HG02938 (cell line): Measurements from ENCODE around the gene SLC6A20.
"Not testable (repeated sequence)": the region's sequence is repeated elsewhere in the genome, so short reads cannot be mapped to it uniquely, and the experiment has no call there.

Source experiments
- ATAC-seq: cut with Tn5 transposase; IDR thresholded peaks from one replicate; pipeline ENCODE4 v1.9.1; 2021; ENCODE audit warnings: mild to moderate bottlenecking, moderate library complexity; ENCODE audit not compliant: unreplicated experiment

Gene SLC6A20

GRCh38 chr3:45760878-45761711 is 35.2 kb downstream of the SLC6A20 start:
- no peak for ATAC-seq

- no peak for ATAC-seq
These were observed 36.5 kb downstream of the SLC6A20 start for GRCh38 chr3:45759851-45760250.

DNA sequence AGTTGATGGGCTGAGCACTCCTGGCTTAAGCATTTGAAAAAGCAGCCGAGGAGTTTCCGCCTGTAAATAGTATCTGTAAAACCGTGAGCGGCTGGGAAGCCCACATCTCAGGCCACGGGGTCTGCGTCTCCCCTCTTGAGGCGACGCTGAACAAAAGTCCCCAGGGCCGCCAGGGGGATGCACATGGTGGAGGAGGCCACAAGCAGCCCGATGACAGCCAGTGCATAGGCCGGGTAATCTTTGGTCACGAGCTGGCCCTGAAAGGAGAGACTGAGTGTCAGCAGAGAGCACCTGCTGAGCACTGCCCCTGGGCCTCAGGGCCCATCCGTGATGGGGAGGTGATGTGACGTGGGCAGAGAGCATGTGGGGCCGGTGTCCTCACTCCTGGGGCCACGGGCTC is 37.5 kb downstream of the SLC6A20 start:
- no peak for ATAC-seq

- ATAC-seq, result not testable (repeated sequence)
These were observed 39.2 kb downstream of the SLC6A20 start for GRCh38 chr3:45757141-45757540.

- no peak for ATAC-seq
These were observed 40.3 kb downstream of the SLC6A20 start for GRCh38 chr3:45756055-45756454.

DNA sequence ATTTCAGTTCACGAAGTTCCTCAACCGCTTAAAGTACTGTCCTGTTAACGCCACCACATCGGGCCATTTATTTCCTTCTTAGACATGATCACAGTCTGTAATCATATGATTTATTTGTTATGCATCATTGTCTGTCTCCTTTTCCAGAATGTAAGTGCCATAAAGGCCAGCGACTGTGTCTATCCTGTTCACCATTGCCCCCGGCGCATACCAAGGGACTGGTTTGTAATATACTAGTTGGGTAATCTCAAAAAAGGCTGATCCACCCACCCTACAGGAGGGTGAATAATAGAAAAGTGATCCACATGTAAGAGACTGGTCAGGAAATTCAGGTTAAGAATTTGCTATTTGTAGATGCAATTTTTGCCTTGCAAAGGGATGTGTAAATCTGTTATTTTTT is 41.9 kb downstream of the SLC6A20 start:
- no peak for ATAC-seq

DNA sequence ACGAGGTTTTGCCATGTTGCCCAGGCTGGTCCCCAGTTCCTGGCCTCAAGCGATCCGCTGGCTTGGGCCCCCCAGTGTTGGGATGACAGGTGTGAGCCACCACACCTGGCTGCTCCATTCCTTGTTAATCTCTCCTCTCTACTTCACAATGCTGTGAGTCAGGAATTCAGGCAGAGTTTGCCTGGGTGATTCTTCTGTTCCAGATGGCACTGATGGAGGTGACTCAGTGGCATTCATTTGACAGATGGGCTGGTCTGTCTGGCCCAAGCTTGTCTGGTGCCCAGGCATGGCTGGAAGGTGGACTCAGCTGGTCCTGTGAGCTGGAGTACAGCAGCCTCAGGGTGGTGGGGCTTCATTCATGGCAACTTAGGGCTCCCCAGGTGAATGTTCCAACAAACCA is 43.2 kb downstream of the SLC6A20 start:
- no peak for ATAC-seq

- no peak for ATAC-seq
These were observed 44.6 kb downstream of the SLC6A20 start for GRCh38 chr3:45751537-45752242.

DNA sequence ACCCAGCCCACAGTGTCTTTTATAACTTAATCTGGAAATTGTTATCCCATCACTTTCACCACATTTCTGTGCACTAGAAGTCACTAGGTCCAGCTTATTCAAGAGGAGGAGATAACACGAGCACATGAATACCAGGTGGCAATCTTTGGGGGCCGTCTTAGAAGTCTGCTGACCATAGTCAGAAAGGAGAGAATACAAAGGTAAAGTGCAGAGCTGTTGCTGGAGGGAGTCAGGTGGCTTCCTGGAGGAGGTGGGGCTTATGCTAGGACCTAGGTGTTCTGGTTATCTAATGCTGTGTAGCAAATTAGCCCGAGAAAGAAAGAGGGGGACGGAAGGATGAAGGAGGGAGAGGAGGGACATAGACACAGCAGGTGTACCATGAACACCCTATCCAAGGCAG is 46.5 kb downstream of the SLC6A20 start:
- ATAC-seq, result no peak

- not testable (repeated sequence) for ATAC-seq
These were observed 47.2 kb downstream of the SLC6A20 start for GRCh38 chr3:45749036-45749600.

DNA sequence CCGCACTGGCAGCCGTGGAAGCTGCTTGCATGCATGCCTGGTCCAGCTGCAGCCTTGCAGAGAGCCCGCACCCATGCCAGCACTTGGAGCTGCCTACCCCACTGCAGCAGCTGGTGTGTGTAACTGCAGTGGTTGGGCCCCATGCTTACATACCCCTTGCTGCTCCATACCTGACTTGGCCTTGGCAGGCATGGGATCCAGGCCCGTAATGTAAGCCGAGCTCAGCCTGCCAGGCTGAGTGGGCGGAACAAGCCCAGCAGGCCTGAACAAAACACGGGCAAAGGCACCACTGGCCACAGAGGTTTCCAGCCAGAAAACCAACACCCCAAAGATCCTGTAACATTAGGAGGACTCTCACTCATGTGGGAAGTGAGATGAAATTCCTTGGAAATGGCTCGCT is 48.3 kb downstream of the SLC6A20 start:
- no peak for ATAC-seq

DNA sequence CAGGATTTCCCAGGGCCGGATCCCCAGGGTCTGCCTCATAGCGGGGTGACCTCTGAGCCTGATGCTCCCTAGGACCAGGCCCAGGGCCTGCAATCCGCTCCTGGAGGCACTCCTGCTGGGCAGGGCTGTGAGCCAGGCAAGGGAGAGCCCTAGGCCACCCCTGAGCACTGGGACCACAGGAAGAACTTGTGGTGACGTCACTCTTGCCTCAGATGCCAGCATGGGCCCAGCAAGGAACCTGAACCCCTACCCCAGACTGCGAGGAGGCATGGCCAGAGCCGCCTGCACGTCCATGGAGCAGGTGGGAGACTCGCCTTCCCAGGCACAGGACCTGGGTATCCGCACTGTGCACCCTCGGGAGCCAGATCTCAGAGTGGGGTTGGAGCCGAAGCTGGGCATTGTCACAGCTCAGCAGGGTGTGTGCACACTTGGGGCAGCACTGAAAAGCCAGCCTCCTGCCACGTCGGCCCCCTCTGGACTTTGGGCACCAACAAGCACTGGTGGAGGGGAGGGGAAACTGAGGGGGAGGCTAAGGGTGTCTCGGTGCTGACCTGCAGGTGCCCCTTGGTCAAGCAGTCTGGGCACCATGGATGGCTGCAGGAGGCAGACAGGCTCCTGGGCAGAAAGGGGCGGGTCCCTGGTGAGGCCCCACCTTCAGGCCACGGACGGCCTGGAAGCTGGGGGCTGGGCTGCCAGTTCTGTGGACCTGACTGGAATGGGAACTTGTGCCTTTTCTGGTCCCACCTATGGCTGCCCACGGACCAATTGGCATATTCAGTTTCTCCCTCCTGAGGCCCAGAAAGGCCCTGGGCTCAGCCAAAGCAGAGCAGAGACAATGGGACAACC is 49.3 kb downstream of the SLC6A20 start:
- no peak for ATAC-seq

DNA sequence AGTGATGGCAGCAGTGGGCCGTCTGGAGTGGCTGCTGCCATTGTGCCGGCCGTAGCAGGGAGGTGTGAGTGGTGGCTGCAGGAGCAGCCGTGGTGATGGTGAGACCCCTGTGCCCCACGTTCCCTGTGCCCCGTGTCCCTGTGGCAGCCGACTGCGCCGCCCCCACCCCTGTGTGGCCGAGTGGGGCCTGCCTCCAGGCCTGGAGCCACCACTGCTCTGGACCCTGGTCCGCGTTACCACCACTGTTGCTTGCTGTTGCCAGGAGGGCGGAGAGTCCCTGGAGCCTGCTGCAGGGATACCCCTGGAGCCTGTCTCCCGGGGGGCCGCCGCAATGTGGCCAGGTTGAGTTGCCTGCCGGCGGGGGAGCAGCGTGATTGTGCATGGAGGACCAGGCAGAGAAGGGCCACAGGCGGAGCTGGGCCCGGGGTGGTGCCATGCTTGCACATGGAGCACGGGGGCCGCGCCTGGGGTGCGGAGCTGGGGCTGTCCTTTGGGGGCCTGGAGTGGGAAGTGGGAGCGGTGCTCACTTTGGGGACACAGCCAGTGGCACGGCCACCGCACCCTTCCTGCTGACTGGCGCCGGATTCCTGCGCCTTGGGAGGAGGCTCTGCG is 50.1 kb downstream of the SLC6A20 start:
- ATAC-seq, result no peak

GRCh38 chr3:45742461-45743089 is 53.8 kb downstream of the SLC6A20 start:
- no peak for ATAC-seq

DNA sequence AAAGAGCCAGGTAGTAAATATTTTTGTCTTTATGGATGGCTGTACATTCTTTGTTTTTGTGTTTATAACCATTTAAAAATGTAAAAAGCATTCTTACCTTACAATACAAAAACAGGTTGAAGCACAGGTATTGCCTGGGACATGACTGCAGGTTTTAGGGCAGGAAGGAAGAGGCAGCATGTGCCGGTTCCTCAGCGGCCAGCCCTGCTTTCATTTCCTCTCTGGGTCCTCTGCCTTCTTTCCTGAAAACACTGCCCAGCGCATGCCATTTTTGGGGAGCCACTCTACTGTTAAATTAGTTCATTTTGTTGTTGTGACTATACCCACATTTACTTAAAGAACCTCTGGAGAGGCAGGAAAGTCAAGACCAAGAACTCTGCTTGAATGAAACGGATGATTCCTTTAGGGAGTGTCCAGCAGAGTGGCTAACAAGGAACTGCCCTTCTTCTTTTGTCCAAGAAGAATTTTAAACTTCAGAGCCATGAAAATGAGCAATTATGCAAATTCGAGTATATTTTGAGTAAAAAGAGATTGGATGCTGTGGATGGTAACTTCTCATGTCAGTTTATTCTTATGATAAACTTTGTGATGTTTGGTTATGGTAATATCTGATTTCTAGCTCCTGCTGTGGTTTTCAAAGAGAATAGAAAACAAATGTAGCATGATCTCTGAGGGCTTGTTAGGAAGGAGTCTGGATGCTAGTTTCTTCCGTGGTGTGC is 54.4 kb downstream of the SLC6A20 start:
- no peak for ATAC-seq

DNA sequence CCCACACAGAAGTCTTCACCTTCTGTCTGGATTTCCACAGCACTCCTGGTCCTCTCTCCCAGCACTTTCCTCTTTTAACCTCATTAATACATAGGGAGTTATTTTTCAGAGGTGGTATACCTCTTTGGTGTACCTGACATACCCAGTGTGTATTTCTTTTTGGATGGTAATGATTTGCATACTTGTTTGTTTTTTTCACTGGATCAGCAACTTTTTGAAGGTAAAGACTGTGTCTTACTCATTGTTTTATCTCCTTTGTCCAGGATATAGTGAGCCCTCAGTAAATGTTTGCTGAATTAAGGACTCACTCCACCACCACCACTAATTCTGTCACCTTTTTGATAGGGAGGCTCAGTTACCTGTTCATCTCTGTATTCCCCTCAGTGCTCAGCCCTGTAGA is 55.1 kb downstream of the SLC6A20 start:
- ATAC-seq, result no peak

DNA sequence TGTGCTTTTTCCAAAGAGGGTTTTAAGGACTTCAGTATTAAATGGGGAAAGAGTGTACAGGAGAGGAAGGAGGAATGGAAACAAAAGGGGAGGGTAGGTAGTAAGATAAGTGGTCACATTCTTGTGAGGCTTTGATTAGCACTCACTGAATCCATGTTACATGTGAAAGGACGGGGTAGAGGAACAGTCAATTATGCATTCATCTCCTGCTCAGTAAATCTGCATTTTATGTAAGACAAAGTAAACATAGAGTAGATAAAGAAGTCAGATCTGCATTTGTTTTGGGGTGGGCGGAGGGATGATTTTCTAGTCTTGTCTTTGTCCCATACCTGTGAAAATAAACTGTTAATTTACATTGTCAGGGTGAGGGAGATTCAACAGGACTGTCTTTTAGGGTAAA is 56.3 kb downstream of the SLC6A20 start:
- ATAC-seq, result no peak

DNA sequence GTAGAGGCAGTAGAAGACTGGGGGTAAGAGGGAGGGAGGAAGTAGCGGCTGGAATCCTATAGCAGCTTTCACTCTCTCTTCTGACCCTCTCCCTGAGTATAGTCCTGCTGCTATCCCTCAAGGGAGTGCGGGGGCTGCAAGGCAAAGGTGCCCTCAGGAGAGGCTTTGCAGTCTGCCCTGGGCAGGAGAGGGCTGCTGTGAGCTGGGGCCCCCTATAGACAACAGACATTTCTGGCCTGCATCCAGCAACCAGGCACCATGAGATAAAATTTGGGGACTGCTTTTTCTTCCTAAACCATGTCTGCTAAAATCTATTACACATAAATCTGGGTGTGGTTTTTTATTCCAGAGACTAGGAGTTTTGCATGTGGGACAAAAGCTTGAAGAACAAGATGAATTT is 59.1 kb downstream of the SLC6A20 start:
- ATAC-seq, result no peak

- no peak for ATAC-seq
These were observed 59.6 kb downstream of the SLC6A20 start for GRCh38 chr3:45736707-45737106.
